GM19452 (cell line): ENCODE results near the gene RASGRP1.
"Not testable (repeated sequence)": the region's sequence is repeated elsewhere in the genome, so short reads cannot be mapped to it uniquely, and the experiment has no call there.

Source experiments
- ATAC-seq: cut with Tn5 transposase; IDR thresholded peaks from one replicate; pipeline ENCODE4 v1.9.1; 2021; ENCODE audit not compliant: unreplicated experiment

Gene RASGRP1

GRCh38 chr15:38564557-38565286 lies at the start of gene RASGRP1:
Gene RASGRP1, minus strand, starts transcription at chr15:38564814. Its CDS starts 186 bp downstream, at chr15:38564628.
- peak; percentile 68 for ATAC-seq

- ATAC-seq: no peak
These were observed 48.5 kb upstream of the RASGRP1 start for GRCh38 chr15:38613085-38613484.

DNA sequence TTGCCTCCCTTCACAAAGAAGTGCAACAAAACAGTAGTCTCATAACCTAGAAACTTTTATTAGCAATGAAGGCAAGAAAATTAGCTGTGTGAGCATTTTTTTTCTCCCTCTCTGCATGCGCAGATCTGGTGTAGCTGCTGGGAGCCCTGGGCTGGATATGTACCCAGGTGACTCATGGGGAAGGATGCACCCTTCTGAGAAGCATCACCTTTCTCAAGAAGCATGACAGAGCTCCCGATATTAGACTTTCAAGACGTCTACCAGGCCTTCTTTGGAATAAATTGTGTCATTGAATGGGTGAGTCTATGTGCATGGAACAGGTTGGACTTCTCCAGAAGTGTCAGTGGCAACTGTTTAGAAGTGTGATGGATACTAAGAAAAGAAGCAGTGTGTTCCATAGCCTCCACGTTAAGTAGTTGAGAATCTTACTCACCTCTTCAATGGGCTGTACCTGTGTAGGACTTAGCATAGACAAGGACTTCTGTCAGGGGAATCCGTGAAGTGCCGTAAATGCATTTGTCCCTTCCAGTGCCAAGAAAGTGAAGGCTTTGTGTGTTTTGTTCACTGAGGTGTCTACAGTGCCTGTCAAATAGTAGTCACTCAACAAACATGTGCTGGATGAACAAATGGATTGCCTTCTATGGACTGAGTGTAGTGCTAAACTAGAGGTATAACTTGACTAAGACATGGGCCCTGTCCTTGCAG lies 47.7 kb upstream of the RASGRP1 start:
- ATAC-seq: no peak

- no peak for ATAC-seq
These were observed 46.6 kb upstream of the RASGRP1 start for GRCh38 chr15:38611228-38611627.

DNA sequence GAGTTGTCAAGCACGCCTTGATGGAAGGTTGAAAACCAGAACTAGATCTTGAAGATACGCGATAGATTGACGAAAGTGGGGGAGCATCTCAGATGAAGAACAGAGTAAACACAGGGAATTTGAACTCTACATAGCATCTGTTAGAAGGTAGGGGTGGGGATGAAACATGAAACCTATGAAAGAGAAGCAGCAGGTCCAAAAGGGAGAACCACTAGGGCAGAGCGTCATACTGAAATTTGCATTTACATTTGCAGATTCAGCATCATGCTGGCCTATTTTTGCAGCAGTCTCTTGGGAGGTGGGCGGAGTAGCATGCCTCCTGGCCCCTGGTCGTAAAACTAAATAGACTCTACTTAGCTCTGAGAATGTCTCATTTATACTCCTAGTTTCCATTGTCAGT lies 46.1 kb upstream of the RASGRP1 start:
- no peak for ATAC-seq

GRCh38 chr15:38609097-38609738 lies 44.6 kb upstream of the RASGRP1 start:
- no peak for ATAC-seq

GRCh38 chr15:38608682-38609081 lies 44.1 kb upstream of the RASGRP1 start:
- no peak for ATAC-seq

GRCh38 chr15:38605744-38606143 lies 41.1 kb upstream of the RASGRP1 start:
- no peak for ATAC-seq

DNA sequence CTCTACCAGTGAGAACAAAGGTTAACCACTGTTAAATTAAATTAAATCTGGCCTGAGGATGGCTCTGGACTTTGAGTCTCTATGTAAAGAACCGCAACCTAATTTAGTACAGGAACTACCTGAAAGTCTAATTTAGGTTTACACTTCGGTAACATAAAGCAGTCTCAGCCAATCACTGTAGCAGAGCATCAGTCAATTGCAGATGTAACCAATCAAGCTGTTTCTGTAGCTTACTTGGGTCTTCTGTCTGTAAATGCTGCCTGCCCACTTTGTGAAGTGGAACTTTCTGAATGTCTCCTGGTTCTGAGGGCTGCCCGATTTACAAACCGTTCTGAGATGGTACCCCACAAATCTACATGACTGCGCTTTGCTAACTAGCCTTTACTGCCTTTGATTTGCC lies 39.1 kb upstream of the RASGRP1 start:
- no peak for ATAC-seq

DNA sequence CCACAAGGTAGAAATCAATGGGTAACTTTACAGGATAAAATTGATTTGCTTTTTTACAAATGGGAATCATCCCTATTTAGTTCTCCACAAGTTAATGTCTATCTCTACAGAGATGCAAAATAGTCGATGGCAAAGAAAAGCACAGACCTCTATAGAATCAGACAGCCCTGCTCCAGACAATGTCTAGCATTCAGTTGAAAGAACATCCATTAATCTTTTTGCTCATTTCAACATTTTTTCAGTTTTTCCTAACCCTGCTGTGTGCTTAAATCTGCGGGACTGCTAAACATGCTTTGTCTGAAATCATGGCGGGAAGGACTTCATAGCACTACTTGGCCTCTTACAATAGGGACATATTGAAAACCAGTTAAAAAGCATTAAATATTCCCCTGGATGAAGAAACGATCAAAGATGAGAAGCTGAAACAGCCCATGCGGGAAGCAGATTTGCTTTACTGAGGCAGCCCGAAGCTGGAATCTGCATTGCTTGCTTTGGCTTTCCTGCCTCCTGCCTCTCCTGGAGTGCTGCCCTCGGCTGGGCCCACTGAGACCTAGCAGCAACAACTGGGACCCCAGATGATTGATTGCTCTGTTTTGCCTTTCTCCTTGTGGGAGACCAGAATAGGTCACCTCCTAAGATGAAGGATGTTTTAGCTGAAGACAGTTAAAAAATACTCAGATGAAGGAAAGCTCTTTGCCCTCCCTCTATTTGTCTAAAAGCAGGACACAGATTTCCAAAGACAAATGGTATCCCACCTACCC lies 38.5 kb upstream of the RASGRP1 start:
- no peak for ATAC-seq

- ATAC-seq: no peak
These were observed 35.6 kb upstream of the RASGRP1 start for GRCh38 chr15:38600236-38600635.

DNA sequence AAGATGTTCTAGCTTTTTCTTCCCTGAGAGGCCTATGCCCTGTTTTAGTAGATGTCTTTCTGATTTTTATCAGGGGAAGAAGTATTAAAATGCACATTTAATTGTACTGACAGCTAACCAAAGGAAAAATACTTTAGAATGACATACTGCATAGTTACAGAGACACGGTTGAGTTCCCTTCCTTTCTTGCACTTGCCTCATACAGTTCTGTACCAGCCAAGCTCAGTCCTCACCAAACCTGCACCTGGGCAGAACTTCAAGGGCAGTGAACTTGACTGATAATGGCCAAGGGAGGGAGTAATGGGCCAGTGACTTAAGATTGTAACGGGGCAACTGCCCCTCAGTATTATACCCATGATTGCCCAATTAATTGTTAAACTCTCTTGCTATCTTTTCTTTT lies 34.1 kb upstream of the RASGRP1 start:
- no peak for ATAC-seq

- ATAC-seq: no peak
These were observed 32.7 kb upstream of the RASGRP1 start for GRCh38 chr15:38597219-38597800.

GRCh38 chr15:38593524-38593923 lies 28.9 kb upstream of the RASGRP1 start:
- no peak for ATAC-seq

GRCh38 chr15:38589502-38589901 lies 24.9 kb upstream of the RASGRP1 start:
- ATAC-seq: no peak

DNA sequence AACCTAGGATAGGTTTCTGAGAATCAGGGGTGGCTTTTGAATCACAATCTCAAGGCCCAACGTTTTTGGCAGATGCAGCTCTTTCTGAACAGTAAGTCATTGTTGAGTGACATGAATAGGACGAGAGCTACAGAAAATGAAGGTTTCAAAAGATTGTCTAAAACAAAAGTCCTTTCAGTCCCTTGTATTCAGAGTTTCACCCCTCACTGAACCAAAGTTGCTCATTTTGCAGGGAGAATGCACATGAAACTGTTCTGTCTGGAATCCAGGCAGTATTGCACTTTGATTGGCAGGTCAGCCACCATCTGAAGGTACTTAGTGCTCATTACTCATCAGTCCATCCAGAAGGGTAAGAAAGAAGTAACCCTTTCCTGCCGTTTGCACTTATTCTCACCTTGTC lies 24.1 kb upstream of the RASGRP1 start:
- no peak for ATAC-seq

DNA sequence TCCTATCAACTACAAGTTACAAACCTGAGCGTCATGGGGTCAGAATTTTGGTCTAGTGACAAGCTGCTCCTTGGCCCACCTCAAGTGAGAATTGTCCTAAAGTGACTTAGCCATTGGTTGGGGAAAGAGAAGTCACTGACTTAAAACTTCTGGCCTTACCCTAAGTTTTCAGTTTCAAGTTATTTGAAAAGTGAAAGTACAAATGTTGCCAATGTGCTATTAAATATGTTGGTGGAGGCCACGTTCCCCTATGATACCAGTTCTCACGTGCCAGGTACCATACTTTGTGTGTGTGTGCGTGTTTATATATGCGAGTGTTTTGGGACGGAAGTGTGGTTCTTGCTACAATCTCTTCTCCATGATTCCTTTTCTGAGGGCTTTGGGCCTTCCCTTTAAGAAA lies 22.6 kb upstream of the RASGRP1 start:
- ATAC-seq: no peak

DNA sequence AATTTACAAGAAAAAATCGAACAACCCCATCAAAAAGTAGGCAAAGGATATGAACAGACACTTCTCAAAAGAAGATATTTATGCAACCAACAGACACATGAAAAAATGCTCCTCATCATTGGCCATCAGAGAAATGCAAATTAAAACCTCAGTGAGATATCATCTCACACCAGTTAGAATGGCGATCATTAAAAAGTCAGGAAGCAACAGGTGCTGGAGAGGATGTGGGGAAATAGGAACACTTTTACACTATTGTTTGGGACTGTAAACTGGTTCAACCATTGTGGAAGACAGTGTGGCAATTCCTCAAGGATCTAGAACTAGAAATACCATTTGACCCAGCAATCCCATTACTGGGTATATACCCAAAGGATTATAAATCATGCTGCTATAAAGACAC lies 21.4 kb upstream of the RASGRP1 start:
- ATAC-seq: not testable (repeated sequence)

- ATAC-seq: no peak
These were observed 14.0 kb upstream of the RASGRP1 start for GRCh38 chr15:38578626-38579025.

- no peak for ATAC-seq
These were observed 12.9 kb upstream of the RASGRP1 start for GRCh38 chr15:38577424-38577987.

DNA sequence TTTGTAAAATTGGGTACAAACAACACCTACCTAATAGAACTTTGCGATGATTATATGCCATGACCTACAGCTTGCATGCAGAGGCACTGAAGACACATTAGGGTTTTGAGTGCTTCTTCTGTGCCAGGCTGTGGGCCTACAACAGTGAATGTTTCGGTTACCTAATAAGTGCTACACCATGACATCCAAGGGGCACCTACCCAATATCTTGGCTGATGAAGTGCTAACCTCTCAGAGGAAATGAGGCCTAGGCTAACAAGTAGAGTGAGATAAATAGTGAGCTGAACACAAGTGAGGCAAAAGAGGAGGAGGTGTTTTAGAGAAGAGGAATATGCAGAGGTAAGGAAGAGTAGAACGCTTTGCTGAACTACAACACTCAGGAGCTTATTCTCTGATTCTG lies 12.2 kb upstream of the RASGRP1 start:
- no peak for ATAC-seq
